ENCODE measurements around the gene MYLK2. TPM values are rescaled to one million over a fixed set of nuclear protein-coding genes. Genes with fewer than 3 reads are reported as not detected.

The MYLK2 gene
- total and polyA plus RNA-seq, 10 of the 15 experiments (the other 5 are each of a cell fraction or from before 2014, with no cell fraction given) = 0.04 to 0.67 (median 0.18) TPM; not detected in 1

DNA sequence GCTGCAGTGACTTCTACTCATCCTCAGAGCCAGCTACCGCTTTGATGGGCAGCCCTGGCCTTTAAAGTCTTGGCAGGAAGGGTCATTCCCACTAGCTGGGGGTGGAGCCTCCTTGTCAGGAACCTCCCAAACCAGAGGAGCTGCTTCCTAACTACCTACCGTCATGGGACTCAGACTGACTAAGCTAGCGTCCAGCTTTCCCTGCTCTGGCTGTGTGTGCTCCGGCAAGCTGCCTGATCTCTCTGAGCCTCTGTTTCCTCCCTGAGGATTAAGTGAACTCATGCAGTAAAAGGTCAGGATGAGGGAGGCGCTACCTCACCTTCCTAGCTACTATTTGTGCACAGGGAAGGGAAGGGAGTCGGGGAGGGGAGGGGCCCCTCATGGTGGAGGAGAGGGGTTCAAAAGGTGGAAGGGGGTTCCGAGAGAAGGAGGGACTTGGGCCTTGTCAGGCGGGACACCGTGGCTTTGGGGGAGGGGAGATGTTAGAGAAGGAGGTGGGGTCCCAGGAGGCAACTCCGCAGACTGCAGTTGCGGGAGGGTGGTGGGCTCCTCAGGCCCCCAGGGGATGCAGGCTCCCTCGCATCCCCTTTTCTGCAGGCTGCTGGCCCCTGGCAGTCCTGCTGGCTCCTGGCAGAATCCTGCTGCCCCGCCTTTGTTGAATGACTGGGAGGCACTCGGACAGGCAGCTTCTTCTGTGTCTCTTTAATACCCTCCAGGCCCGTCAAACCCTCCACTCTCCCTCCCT, 41.4 kb downstream of the MYLK2 start:
- Histone ChIP-seq H3K4me1 (ENCODE audit: control insufficient read depth, insufficient read depth, low read length) (peaks cover 10% of the 10 kb centered on the region), H3K4me3 (peak overlapping the region; percentile 53; the same call in 1 of the 2 replicates), H3K27ac (ENCODE audit: control insufficient read depth, insufficient read depth) (no peak overlapping the region), H3K9ac (ENCODE audit: control insufficient read depth, insufficient read depth, low read length) (no peak overlapping the region), H4K20me1 (ENCODE audit: control insufficient read depth, insufficient read depth) (no peaks in the 10 kb centered on the region), H3K9me3 (replicated peaks; ENCODE audit: control insufficient read depth, insufficient read depth, low read length) (no peaks in the 10 kb centered on the region), H3K79me2 (ENCODE audit: control insufficient read depth, insufficient read depth, low read length) (no peaks in the 10 kb centered on the region), H3K4me2 (ENCODE audit: control insufficient read depth, insufficient read depth) (peak overlapping the region; percentile 81), H3K27me3 (replicated peaks in 1 of 2; ENCODE audit: control insufficient read depth in 2 of 2, insufficient read depth in 2 of 2, low read length in 1 of 2) (peaks cover 0 to 9% of the 10 kb centered on the region in 2 experiments; a peak in 1 of 4 replicates), H3K36me3 (ENCODE audit: control insufficient read depth in 2 of 2, insufficient read depth in 2 of 2, low read length in 1 of 2) (no peaks in the 10 kb centered on the region), H2AFZ (ENCODE audit: control insufficient read depth, low read depth, low read length) (no peak overlapping the region)
- no TSS peak for BruUV-seq (replicated peaks)
- WGBS (ENCODE audit: insufficient coverage, insufficient replicate concordance, low lambda C conversion rate, missing lambda C conversion rate) = 27% methylated on average over 11 of the region's 15 CpGs
- intact Hi-C loops (cut with micrococcal nuclease; ENCODE audit: unreplicated experiment) = no loop called here
- FAIRE-seq (no peak), DNase-seq (ENCODE audit: low read depth, low spot score) (no peak), ATAC-seq (no peak)
- POLR2A ChIA-PET = interaction anchor here (0.6 to 1.4 kb wide), 5 partner anchors 9 to 363 kb away, joined by 3 to 6 read pairs (median 3); partner anchors contain the start of genes DUSP15, PDRG1 and TTLL9
- SMC1A ChIA-PET (ENCODE audit: uncharacterized antibody, unreplicated experiment) = interaction anchor here (0.6 to 3.0 kb wide), 8 partner anchors 14 to 163 kb away, joined by 3 to 27 read pairs (median 4); partner anchors contain the start of gene PDRG1
- no peak for TF ChIP-seq NFYA (IDR thresholded peaks at IDR 0.05; ENCODE audit: borderline replicate concordance, low read depth, low read length)
- TF ChIP-seq PAX8 (IDR thresholded peaks at IDR 0.05) = no peak
- TF ChIP-seq ZNF217 (IDR thresholded peaks at IDR 0.05) = no peak
- no peak for TF ChIP-seq TBL1XR1 (IDR thresholded peaks at IDR 0.05; ENCODE audit: low read depth, low read length)
- TF ChIP-seq, protein P1, sequence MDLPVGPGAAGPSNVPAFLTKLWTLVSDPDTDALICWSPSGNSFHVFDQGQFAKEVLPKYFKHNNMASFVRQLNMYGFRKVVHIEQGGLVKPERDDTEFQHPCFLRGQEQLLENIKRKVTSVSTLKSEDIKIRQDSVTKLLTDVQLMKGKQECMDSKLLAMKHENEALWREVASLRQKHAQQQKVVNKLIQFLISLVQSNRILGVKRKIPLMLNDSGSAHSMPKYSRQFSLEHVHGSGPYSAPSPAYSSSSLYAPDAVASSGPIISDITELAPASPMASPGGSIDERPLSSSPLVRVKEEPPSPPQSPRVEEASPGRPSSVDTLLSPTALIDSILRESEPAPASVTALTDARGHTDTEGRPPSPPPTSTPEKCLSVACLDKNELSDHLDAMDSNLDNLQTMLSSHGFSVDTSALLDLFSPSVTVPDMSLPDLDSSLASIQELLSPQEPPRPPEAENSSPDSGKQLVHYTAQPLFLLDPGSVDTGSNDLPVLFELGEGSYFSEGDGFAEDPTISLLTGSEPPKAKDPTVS (IDR thresholded peaks at IDR 0.05; ENCODE audit: low read depth, low read length) = no peak
- no peak for TF ChIP-seq CBX5 (IDR thresholded peaks at IDR 0.05; ENCODE audit: low read depth)
- TF ChIP-seq IKZF1 (conservative IDR thresholded peaks at IDR 0.05) = no peak
- TF ChIP-seq, protein P2, sequence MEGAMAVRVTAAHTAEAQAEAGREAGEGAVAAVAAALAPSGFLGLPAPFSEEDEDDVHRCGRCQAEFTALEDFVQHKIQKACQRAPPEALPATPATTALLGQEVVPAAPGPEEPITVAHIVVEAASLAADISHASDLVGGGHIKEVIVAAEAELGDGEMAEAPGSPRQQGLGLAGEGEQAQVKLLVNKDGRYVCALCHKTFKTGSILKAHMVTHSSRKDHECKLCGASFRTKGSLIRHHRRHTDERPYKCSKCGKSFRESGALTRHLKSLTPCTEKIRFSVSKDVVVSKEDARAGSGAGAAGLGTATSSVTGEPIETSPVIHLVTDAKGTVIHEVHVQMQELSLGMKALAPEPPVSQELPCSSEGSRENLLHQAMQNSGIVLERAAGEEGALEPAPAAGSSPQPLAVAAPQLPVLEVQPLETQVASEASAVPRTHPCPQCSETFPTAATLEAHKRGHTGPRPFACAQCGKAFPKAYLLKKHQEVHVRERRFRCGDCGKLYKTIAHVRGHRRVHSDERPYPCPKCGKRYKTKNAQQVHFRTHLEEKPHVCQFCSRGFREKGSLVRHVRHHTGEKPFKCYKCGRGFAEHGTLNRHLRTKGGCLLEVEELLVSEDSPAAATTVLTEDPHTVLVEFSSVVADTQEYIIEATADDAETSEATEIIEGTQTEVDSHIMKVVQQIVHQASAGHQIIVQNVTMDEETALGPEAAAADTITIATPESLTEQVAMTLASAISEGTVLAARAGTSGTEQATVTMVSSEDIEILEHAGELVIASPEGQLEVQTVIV (IDR thresholded peaks at IDR 0.05; ENCODE audit: borderline replicate concordance, partially characterized antibody) = no peak
- no peak for TF ChIP-seq MXI1 (IDR thresholded peaks at IDR 0.05; ENCODE audit: low read depth, low read length)
- no peak for TF ChIP-seq ZNF24 (IDR thresholded peaks at IDR 0.05)
- TF ChIP-seq MTA2 (IDR thresholded peaks at IDR 0.05; ENCODE audit: low read depth) = no peak
- no peak for TF ChIP-seq SREBF2 (IDR thresholded peaks at IDR 0.05; ENCODE audit: low read length)
- TF ChIP-seq, protein P3, sequence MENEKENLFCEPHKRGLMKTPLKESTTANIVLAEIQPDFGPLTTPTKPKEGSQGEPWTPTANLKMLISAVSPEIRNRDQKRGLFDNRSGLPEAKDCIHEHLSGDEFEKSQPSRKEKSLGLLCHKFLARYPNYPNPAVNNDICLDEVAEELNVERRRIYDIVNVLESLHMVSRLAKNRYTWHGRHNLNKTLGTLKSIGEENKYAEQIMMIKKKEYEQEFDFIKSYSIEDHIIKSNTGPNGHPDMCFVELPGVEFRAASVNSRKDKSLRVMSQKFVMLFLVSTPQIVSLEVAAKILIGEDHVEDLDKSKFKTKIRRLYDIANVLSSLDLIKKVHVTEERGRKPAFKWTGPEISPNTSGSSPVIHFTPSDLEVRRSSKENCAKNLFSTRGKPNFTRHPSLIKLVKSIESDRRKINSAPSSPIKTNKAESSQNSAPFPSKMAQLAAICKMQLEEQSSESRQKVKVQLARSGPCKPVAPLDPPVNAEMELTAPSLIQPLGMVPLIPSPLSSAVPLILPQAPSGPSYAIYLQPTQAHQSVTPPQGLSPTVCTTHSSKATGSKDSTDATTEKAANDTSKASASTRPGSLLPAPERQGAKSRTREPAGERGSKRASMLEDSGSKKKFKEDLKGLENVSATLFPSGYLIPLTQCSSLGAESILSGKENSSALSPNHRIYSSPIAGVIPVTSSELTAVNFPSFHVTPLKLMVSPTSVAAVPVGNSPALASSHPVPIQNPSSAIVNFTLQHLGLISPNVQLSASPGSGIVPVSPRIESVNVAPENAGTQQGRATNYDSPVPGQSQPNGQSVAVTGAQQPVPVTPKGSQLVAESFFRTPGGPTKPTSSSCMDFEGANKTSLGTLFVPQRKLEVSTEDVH (IDR thresholded peaks at IDR 0.05; ENCODE audit: low read depth, partially characterized antibody) = no peak
- no peak for TF ChIP-seq MEF2A (IDR thresholded peaks at IDR 0.05; ENCODE audit: insufficient read depth, low read depth, low read length)
- in situ Hi-C loops (cut with MboI) = no loop called here
- CTCF ChIA-PET = interaction anchor here (0.6 to 13.1 kb wide), 8 partner anchors 11 to 174 kb away, joined by 3 to 307 read pairs (median 4); partner anchors contain the start of gene PDRG1
- RAD21 ChIA-PET (ENCODE audit: unreplicated experiment) = interaction anchor here (1.0 to 1.5 kb wide), 4 partner anchors 19 to 92 kb away, joined by 3 to 11 read pairs (median 4); partner anchors contain the start of gene PDRG1

Data from GM12878 (cell line).